Esophagus squamous epithelium (tissue), 5 donors: ENCODE measurements around the gene GRID2. TPM values are rescaled to one million over a fixed set of nuclear protein-coding genes. Genes with fewer than 3 reads are reported as not detected.

Experiments used
- DNase-seq: peaks from one replicate; lab custom pipeline; 2025; lab: John Stamatoyannopoulos, UW
- H3K27ac ChIP-seq, 4 donors: fragments of 200-600 bp; sonication (generic); one replicate each; pipeline ENCODE4 v1.5.1; 2016 to 2019; ENCODE audit warnings: mild to moderate bottlenecking in 1 of 4
- H3K27me3 ChIP-seq, 4 donors: fragments of 200-600 bp; sonication (generic); 1 replicate in 3 of 4; 2 replicates in 1 of 4; pipeline versions ENCODE4 v1.5.1 to v1.6.0; 2017 to 2021; ENCODE audit warnings: antibody characterized with exemption in 1 of 4
- H3K36me3 ChIP-seq, 3 donors: fragments of 200-600 bp; sonication (generic); one replicate each; pipeline ENCODE4 v1.5.1; 2016 to 2019
- H3K4me1 ChIP-seq, 3 donors: fragments of 200-600 bp; sonication (generic); one replicate each; pipeline ENCODE4 v1.5.1; 2017 to 2019
- H3K4me3 ChIP-seq, 4 donors: fragments of 200-600 bp; sonication (generic); 1 replicate in 3 of 4; 2 replicates in 1 of 4; pipeline ENCODE4 v1.5.1; 2016 to 2019; ENCODE audit warnings: mild to moderate bottlenecking in 2 of 4, moderate library complexity in 1 of 4
- H3K9me3 ChIP-seq, 3 donors: fragments of 200-600 bp; sonication (generic); one replicate each; pipeline ENCODE4 v1.5.1; 2016 to 2019
- CTCF ChIP-seq, 6 experiments: fragments of 450-650 bp in 4 of 6; fragments of 200-600 bp in 2 of 6; sonication (generic) in 2 of 6; IDR thresholded peaks; one replicate each; pipeline ENCODE4 v1.5.1; 2016 to 2019; ENCODE audit warnings: antibody characterized with exemption in 6 of 6, mild to moderate bottlenecking in 4 of 6, moderate library complexity in 4 of 6
- POLR2A ChIP-seq, 4 donors: fragments of 450-650 bp; IDR thresholded peaks; one replicate each; pipeline ENCODE4 v1.6.1; 2017; ENCODE audit warnings: antibody characterized with exemption in 4 of 4, mild to moderate bottlenecking in 4 of 4, moderate library complexity in 3 of 4
- WGBS, 2 donors: methylation state at CpG; one replicate each; pipeline ENCODE4 v1.1.5; 2018; 5-methylcytosine and 5-hydroxymethylcytosine counted together
- intact Hi-C: fragments of 100-400 bp; cut with DNase I; formaldehyde crosslinking; loops from one replicate; pipeline ENCODE4 v1.15.0; 2022
- total RNA-seq, 4 donors: library from RNA; depleted of rRNA; stranded (reverse); fragments of >200 nt; gene quantifications; one replicate each; pipeline ENCODE4 v1.1.0, GENCODE V29; 2016
- donor health status: DM: yes; HTN: yes; CAD: no.

GRID2 gene
- total RNA-seq, 4 donors from 2014 or later: not detected

- no peaks in the 10 kb centered on the region for H3K9me3 ChIP-seq
- H3K36me3 ChIP-seq: no peaks in the 10 kb centered on the region
- intact Hi-C loops: no loop called here
- WGBS, 2 donors: 43% methylated on average over 4 of the region's 4 CpGs
- TF ChIP-seq POLR2A (IDR thresholded peaks at IDR 0.05): no peak
- TF ChIP-seq CTCF (IDR thresholded peaks at IDR 0.05): no peak
- no peak for DNase-seq
- no peaks in the 10 kb centered on the region for H3K27me3 ChIP-seq
- no peak overlapping the region for H3K27ac ChIP-seq
- no peak overlapping the region for H3K4me3 ChIP-seq
- H3K4me1 ChIP-seq: no peaks in the 10 kb centered on the region
Measured at GRCh38 chr4:93416344-93417128, 1112.8 kb downstream of the GRID2 start.

- Histone ChIP-seq H3K36me3 (no peaks in the 10 kb centered on the region), H3K4me1 (no peaks in the 10 kb centered on the region), H3K4me3 (no peak overlapping the region), H3K9me3 (no peaks in the 10 kb centered on the region), H3K27ac (no peak overlapping the region), H3K27me3 (no peaks in the 10 kb centered on the region)
- DNase-seq: no peak
- intact Hi-C loops: no loop called here
- TF ChIP-seq POLR2A (IDR thresholded peaks at IDR 0.05) (no peak), CTCF (IDR thresholded peaks at IDR 0.05) (no peak)
Measured at GRCh38 chr4:93431371-93431770, 1127.6 kb downstream of the GRID2 start.

- Histone ChIP-seq H3K36me3 (no peaks in the 10 kb centered on the region), H3K4me1 (no peaks in the 10 kb centered on the region), H3K27ac (no peak overlapping the region), H3K9me3 (no peaks in the 10 kb centered on the region), H3K27me3 (no peaks in the 10 kb centered on the region), H3K4me3 (no peak overlapping the region)
- 72 to 87% methylated on average over 3 of the region's 3 CpGs for WGBS, 2 donors
- intact Hi-C loops: no loop called here
- no peak for TF ChIP-seq CTCF (IDR thresholded peaks at IDR 0.05)
- TF ChIP-seq POLR2A (IDR thresholded peaks at IDR 0.05): no peak
- DNase-seq: no peak
Measured at GRCh38 chr4:93433840-93434239, 1130.1 kb downstream of the GRID2 start.

- TF ChIP-seq CTCF (IDR thresholded peaks at IDR 0.05): no peak
- TF ChIP-seq POLR2A (IDR thresholded peaks at IDR 0.05): no peak
- H3K27ac ChIP-seq: no peak overlapping the region
- DNase-seq: no peak
- H3K36me3 ChIP-seq: no peaks in the 10 kb centered on the region
- 68 to 81% methylated on average over 3 of the region's 3 CpGs for whole genome bisulfite sequencing, 2 donors
- no peaks in the 10 kb centered on the region for H3K4me1 ChIP-seq
- no peak overlapping the region for H3K4me3 ChIP-seq
- intact Hi-C loops: no loop called here
- no peaks in the 10 kb centered on the region for H3K27me3 ChIP-seq
- H3K9me3 ChIP-seq: no peaks in the 10 kb centered on the region
Measured at GRCh38 chr4:93436000-93436626, 1132.3 kb downstream of the GRID2 start.

GRCh38 chr4:93437991-93438390 lies 1134.2 kb downstream of the GRID2 start:
- intact Hi-C loops: no loop called here
- no peak for DNase-seq
- no peaks in the 10 kb centered on the region for H3K9me3 ChIP-seq
- H3K36me3 ChIP-seq: no peaks in the 10 kb centered on the region
- H3K4me1 ChIP-seq: no peaks in the 10 kb centered on the region
- H3K4me3 ChIP-seq: no peak overlapping the region
- WGBS, 2 donors: 56 to 73% methylated on average over 3 of the region's 3 CpGs
- H3K27me3 ChIP-seq: no peaks in the 10 kb centered on the region
- no peak for TF ChIP-seq POLR2A (IDR thresholded peaks at IDR 0.05)
- TF ChIP-seq CTCF (IDR thresholded peaks at IDR 0.05): no peak
- H3K27ac ChIP-seq: no peak overlapping the region
